HL-60/S4 (cell line): Measurements from ENCODE around the gene PYROXD2.

Experiments used
- in situ Hi-C: fragments of 300-500 bp; cut with MboI; formaldehyde crosslinking; loops from 2 replicates; pipeline ENCODE4 v1.14.3; 2022; ENCODE audit warnings: low sequenced_read_pairs

The PYROXD2 gene

DNA sequence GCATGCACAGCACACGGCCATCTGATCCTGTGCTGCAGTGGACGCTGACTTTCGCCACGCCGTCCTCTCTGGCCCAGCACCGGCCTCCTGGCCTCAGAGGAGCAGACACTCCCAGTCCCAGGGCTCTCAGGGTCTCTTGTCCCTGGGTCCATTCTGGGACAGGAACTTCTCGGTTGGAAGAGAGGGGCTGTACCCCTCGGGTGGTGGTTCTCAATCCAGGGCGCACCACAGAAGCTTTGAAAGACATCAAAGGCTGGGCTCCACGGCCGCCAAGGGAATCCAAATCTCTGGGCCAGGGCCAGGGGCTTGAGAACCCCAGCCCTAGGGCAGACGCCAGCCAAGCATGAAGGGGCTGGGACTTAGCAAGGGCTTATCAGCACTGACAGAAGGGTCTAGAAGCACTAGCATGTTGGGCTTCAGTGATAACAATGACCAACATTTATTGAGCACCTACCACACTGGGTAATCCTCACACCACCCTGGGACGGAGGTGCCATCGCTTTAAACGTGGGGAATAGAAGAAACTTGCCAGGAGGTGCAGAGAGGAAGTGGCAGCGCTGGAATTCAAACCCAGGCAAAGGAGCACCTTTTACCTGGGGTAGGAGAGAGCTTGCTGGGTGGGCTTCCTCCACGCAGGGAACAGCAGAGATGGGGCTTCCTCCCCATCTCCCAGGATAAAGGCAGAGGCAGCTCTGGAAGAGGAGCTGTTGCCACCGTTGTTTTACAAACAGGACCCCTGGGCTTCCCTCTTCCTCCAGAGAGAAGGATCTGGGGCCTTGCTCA lies 1.8 kb upstream of the PYROXD2 start:
- in situ Hi-C loops, result no loop called here

- in situ Hi-C loops, result no loop called here
Measured at GRCh38 chr10:98415731-98416119, 743 bp upstream of the PYROXD2 start.

GRCh38 chr10:98414578-98414931 lies 427 bp downstream of the PYROXD2 start:
- in situ Hi-C loops, result no loop called here

DNA sequence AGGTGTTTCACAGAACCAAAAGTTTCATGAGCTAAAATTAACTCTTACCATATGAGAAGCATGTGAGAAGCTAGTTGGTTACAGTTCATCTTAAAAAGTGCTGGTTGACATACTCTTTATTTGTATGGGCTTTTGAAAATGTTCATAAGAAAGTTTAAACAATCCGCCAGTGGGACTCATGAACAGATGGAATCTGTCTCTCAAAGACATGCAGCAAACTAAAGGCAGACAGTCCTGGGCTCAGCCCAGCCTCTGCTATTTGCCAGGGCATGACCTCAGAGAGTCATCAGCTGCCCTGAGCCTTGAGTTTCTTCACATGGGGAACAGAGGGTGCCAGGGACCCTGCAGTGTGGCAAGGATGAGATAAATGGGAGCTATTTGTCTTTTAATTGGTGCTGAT lies 3.2 kb downstream of the PYROXD2 start:
- in situ Hi-C loops, result no loop called here

GRCh38 chr10:98411166-98411565 lies 3.8 kb downstream of the PYROXD2 start:
- in situ Hi-C loops, result no loop called here

DNA sequence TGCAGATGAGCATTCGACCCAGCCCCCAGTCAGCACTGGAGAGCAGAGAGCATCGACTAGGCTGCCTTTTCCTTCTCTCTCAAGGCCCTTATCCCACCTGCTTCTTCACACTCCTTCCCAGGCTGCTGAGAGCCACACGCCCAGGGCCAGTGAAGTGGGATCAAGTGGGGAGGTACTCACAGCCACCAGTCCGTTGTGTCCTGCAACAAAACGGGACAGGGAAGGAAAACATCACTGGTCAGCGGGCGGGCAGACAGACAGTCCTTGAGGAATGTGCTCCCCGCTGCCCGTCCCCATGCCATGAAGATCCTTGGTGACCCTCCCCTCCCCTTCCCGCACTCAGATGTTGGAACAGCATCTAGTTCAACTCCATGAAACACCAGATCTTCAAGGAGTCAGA lies 4.2 kb downstream of the PYROXD2 start:
- in situ Hi-C loops, result no loop called here

- in situ Hi-C loops, result no loop called here
Measured at GRCh38 chr10:98410135-98410743, 4.7 kb downstream of the PYROXD2 start.

GRCh38 chr10:98408799-98409198 lies 6.2 kb downstream of the PYROXD2 start:
- in situ Hi-C loops, result no loop called here

DNA sequence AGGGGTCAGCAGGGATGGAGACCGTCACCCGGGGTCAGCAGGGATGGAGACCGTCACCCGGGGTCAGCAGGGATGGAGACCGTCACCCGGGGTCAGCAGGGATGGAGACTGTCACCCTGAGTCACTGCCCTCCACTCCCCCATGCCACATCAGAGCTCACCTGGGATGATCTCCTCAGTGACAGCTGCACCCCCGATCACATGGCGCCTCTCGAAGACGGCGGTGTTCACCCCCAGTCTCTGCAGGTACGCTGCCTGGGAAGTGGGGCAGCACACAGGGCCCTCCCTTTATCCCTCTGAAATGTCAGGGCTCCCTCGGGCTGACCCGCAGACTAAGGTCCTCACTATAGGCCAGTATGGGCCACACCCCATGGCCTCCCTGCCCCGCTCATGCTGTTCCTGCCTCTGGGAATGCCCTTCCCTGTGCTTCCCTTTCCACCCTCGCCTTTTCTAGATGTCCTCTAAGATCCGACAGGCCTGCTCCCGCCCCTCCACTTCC lies 7.2 kb downstream of the PYROXD2 start:
- in situ Hi-C loops, result no loop called here

DNA sequence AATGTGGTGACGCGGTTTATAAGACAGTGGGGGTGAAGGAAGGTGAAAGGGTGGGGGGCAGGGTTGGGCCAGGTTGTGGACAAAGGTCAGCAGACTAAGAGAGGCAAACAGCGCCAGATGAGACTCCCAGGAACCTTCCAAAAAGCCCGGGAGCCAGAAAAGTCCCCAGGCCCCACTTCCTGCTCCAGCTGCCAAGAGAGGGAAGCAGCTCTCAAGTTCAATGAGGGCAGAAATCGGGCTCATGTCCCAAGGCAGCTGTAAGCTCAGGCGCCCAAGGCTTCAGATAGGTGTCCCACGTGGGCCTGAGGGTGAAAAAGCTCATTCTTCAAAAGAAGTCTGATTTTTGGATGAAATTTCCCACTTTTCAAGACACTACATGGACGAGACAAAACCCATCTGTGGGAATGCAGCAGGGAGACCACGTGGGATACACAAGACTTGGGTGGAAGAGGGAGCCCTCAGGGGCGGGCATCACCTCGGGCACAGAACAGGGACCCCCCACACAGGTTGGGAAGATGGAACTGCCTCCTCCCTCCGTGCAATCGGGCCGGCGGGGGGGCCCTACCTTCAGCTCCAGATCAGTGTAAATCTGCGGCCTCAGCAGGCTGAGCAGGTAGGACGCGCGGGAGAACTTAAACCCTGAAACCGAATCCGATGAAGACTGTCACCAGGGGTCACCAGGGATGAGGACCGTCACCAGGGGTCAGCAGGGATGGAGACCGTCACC lies 7.8 kb downstream of the PYROXD2 start:
- in situ Hi-C loops, result no loop called here

DNA sequence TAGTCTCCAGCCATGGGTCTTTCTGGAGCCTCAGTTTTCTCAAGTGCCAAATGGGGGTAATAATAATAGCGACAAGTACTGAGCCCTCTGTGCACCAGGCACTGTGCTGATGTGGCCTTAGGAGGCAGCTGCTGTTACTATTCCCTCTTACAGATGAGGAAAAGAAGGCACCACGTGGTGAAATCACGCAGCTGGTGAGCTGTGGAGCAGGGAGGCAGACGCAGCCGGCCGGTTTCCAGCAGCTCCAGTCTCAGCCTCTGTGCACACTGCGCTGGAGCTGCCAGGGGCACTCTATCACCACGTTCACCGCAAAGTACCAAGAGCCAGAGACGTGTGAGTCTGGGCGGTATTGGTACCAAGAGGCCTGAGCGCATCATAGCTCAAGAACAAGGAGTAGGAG lies 9.6 kb downstream of the PYROXD2 start:
- in situ Hi-C loops, result no loop called here

DNA sequence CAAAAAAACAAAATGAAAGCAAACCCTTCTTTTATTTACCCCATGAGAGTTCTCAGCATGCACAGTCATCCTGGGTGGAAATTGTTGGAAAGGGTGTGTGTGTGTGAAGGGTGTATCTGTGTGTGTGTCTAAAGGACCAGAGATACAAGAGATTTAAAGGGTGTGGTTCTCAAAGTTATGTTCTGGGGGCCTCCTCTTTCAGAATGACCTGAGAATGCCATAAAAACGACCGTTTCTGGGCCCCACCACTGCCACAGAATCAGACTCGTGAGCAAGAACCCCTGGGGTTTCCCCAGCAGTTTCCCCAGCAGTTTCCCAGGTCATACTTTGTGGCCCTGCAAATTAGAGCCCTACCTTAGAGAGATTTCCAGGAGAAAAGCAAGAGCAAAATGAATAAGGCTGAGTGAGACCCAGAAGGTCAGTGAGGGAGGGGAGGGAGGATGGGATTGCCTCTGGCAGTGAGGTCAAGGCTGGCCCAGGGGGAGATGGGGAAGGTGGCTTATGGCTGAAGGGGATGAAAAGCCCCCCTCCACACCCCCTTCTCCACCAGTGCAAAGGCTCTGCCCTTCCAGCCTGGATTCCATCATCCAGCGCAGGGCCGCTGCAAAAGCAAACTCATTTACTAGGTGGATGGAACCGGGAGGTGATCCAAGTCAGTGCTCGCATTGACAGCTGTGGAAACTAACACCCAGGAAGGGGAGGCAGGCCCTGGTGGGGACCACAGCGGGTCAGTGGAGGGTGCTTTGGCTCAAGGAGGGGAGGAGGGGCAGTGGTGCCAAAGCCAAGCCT lies 10.2 kb downstream of the PYROXD2 start:
- in situ Hi-C loops, result no loop called here

DNA sequence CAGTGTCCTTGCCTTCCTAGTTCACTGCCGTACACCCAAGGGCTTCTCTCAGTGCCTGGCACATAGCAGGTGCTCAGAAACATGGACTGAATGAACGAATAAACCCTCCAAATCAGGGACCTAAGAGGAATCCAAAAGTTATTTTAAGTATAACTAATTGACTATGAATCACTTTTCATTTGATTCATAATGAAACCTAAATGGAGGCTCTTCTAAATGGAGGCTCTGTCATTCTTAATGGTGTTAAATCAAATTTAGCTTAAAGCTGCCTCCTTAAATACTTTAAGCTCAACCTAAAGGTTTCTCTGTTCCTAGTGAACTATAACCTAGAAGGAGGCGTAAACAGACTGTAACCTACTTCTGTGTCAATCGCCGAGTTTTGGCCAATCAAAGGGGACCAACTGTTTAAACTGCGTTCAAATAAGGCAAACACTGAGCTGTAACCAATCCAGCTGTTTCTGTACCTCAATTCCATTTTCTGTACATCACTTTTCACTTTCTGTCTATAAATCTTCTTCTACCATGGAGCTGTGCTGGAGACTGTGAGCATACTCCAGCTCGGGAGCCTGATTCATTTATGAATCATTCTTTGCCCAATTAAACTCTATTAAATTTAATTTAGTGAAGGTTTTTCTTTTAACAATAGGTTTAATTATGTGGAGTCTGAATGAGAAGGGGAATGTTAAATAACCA lies 11.0 kb downstream of the PYROXD2 start:
- in situ Hi-C loops, result no loop called here

- in situ Hi-C loops, result no loop called here
Measured at GRCh38 chr10:98402931-98403718, 11.9 kb downstream of the PYROXD2 start.

DNA sequence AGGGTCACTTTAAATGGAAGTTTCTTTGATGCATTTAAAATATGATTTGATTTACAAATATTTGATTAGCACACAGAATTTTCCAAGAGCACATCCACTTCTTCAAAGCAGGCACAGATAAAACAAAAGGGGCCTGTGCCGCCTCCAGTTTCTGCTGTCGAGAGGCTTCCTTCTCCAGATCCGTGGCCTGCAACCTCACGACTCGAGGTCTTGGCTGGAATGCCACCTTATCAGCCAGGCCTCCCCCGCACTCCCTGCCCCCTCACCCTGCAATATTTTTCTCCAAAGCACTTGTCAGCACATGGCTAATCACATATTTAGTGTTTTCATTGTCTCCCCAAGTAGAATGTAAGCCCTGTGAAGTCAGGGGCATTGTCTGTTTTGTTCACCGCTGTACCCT lies 12.5 kb downstream of the PYROXD2 start:
- in situ Hi-C loops, result no loop called here

- in situ Hi-C loops, result no loop called here
Measured at GRCh38 chr10:98400482-98400881, 14.5 kb downstream of the PYROXD2 start.

- in situ Hi-C loops, result no loop called here
Measured at GRCh38 chr10:98399784-98400183, 15.2 kb downstream of the PYROXD2 start.

GRCh38 chr10:98397089-98397600 lies 17.8 kb downstream of the PYROXD2 start:
- in situ Hi-C loops, result no loop called here
